Endothelial cell (in vitro differentiated cells): ENCODE measurements around the gene EFCAB11. TPM values are rescaled to one million over a fixed set of nuclear protein-coding genes. Genes with fewer than 3 reads are reported as not detected.

Experiments used
- DNase-seq: peaks from one replicate; pipeline ENCODE4 v3.0.0; 2021; ENCODE audit warnings: low spot score
- H3K27ac Mint-ChIP-seq: one replicate; pipeline ENCODE4 v1.8.0; 2021; ENCODE audit warnings: mixed read lengths, inconsistent platforms; ENCODE audit not compliant: unreplicated experiment
- H3K27me3 Mint-ChIP-seq: one replicate; pipeline ENCODE4 v1.8.0; 2021; ENCODE audit warnings: mild to moderate bottlenecking, moderate library complexity, mixed read lengths, inconsistent platforms; ENCODE audit not compliant: unreplicated experiment
- H3K36me3 Mint-ChIP-seq: one replicate; pipeline ENCODE4 v1.8.0; 2021; ENCODE audit warnings: mild to moderate bottlenecking, low read depth, mixed read lengths, inconsistent platforms; ENCODE audit not compliant: unreplicated experiment
- H3K4me1 Mint-ChIP-seq: one replicate; pipeline ENCODE4 v1.8.0; 2021; ENCODE audit warnings: mild to moderate bottlenecking, mixed read lengths, inconsistent platforms; ENCODE audit not compliant: unreplicated experiment
- H3K4me3 Mint-ChIP-seq: one replicate; pipeline ENCODE4 v1.8.0; 2021; ENCODE audit warnings: mild to moderate bottlenecking, mixed read lengths, inconsistent platforms; ENCODE audit not compliant: unreplicated experiment
- H3K9me3 Mint-ChIP-seq: one replicate; pipeline ENCODE4 v1.8.0; 2021; ENCODE audit warnings: mixed read lengths, inconsistent platforms; ENCODE audit not compliant: unreplicated experiment
- total RNA-seq: library from RNA; stranded (reverse); fragmentation: NEBNext Ultra II Directional; extraction: Animal tissue kit (Norgen Biotek cat#: 25700); gene quantifications from one replicate; pipeline ENCODE4 v1.2.1, GENCODE V29; 2021; ENCODE audit not compliant: unreplicated experiment
- TF ChIP-seq, protein P1 (sequence below): fragments of 200-600 bp; sonication (generic); IDR thresholded peaks from one replicate; pipeline ENCODE4 v1.5.0; 2021; ENCODE audit warnings: antibody characterized with exemption; ENCODE audit not compliant: unreplicated experiment

EFCAB11 gene
- total RNA-seq, 1 donor from 2014 or later = 15.2 TPM

GRCh38 chr14:89842837-89843236, 111.7 kb downstream of the EFCAB11 start:
- H3K4me1 Mint-ChIP-seq = no peaks in the 10 kb centered on the region
- H3K27ac Mint-ChIP-seq = no peak overlapping the region
- TF ChIP-seq, protein P1, sequence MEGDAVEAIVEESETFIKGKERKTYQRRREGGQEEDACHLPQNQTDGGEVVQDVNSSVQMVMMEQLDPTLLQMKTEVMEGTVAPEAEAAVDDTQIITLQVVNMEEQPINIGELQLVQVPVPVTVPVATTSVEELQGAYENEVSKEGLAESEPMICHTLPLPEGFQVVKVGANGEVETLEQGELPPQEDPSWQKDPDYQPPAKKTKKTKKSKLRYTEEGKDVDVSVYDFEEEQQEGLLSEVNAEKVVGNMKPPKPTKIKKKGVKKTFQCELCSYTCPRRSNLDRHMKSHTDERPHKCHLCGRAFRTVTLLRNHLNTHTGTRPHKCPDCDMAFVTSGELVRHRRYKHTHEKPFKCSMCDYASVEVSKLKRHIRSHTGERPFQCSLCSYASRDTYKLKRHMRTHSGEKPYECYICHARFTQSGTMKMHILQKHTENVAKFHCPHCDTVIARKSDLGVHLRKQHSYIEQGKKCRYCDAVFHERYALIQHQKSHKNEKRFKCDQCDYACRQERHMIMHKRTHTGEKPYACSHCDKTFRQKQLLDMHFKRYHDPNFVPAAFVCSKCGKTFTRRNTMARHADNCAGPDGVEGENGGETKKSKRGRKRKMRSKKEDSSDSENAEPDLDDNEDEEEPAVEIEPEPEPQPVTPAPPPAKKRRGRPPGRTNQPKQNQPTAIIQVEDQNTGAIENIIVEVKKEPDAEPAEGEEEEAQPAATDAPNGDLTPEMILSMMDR = no peak
- H3K36me3 Mint-ChIP-seq = peaks cover 11% of the 10 kb centered on the region
- peaks cover 2% of the 10 kb centered on the region for H3K27me3 Mint-ChIP-seq
- DNase-seq = no peak
- H3K4me3 Mint-ChIP-seq = no peak overlapping the region
- H3K9me3 Mint-ChIP-seq = no peaks in the 10 kb centered on the region

DNA sequence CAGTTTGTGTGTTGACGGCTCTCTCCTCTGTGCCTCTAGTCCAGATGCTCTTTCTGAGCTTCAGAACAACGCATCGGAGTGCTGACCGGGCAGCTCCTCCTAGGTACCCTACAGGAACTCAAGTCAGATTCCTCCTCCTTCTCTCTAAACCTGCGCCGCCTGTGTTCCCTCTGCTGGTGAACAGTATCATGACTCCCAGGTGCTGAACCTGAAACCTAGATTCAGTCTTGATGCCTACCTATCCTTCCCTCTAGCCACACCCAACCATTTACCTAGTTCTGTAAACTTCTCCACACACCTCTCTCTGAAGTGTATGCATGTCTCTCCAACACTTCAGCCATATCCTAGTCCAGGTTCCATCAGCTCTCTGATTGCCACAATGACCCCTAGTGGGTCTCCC, 112.7 kb downstream of the EFCAB11 start:
- no peak for DNase-seq
- TF ChIP-seq, protein P1 = no peak
- Mint-ChIP-seq H3K4me3 (no peak overlapping the region), H3K4me1 (no peaks in the 10 kb centered on the region), H3K27ac (no peak overlapping the region), H3K27me3 (peaks cover 2% of the 10 kb centered on the region), H3K9me3 (no peaks in the 10 kb centered on the region), H3K36me3 (peaks cover 11% of the 10 kb centered on the region)

GRCh38 chr14:89836830-89837469, 117.6 kb downstream of the EFCAB11 start:
- Mint-ChIP-seq H3K4me3 (no peak overlapping the region), H3K9me3 (no peaks in the 10 kb centered on the region), H3K27me3 (peaks cover 1% of the 10 kb centered on the region), H3K36me3 (peaks cover 14% of the 10 kb centered on the region), H3K27ac (no peak overlapping the region), H3K4me1 (peaks cover 6% of the 10 kb centered on the region)
- TF ChIP-seq, protein P1 = no peak
- no peak for DNase-seq

GRCh38 chr14:89833661-89834060, 120.9 kb downstream of the EFCAB11 start:
- TF ChIP-seq, protein P1 = no peak
- Mint-ChIP-seq H3K9me3 (no peaks in the 10 kb centered on the region), H3K4me3 (no peak overlapping the region), H3K27ac (no peak overlapping the region), H3K27me3 (peaks cover 3% of the 10 kb centered on the region), H3K4me1 (peaks cover 6% of the 10 kb centered on the region), H3K36me3 (peaks cover 8% of the 10 kb centered on the region)
- no peak for DNase-seq

DNA sequence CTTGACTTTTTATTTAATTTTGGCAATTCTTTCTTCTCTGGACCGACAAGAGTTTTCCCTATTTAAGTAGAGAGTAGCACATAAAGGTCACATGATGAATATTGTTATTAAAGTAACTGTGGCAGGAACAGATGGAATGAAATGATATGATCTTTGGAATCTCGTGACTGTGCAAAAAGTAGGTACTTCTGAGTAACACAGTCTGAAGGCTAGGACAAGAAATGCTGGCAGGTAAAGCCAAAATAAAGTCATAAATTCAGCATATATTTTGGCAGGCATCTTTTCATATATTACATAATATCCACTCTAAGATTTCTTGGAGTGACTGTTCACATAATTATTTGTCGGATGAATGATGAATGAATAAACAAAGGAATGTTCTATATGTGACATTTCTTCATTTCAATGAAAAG, 121.4 kb downstream of the EFCAB11 start:
- no peaks in the 10 kb centered on the region for H3K9me3 Mint-ChIP-seq
- DNase-seq = no peak
- peaks cover 3% of the 10 kb centered on the region for H3K27me3 Mint-ChIP-seq
- no peak overlapping the region for H3K4me3 Mint-ChIP-seq
- H3K27ac Mint-ChIP-seq = no peak overlapping the region
- H3K36me3 Mint-ChIP-seq = peaks cover 3% of the 10 kb centered on the region
- H3K4me1 Mint-ChIP-seq = peaks cover 6% of the 10 kb centered on the region
- TF ChIP-seq, protein P1 = no peak
